Type B pancreatic cell (in vitro differentiated cells): Measurements from ENCODE around the gene CSTF2T. TPM values are rescaled to one million over a fixed set of nuclear protein-coding genes. Genes with fewer than 3 reads are reported as not detected.

Experiments used
- DNase-seq: peaks from one replicate; pipeline ENCODE4 v3.0.0; 2021; ENCODE audit warnings: mixed read lengths; ENCODE audit not compliant: unreplicated experiment; ENCODE audit errors: extremely low spot score
- H3K27ac Mint-ChIP-seq: 2 replicates; pipeline ENCODE4 v1.8.0; 2021; ENCODE audit warnings: mild to moderate bottlenecking, mixed read lengths
- H3K27me3 Mint-ChIP-seq: 2 replicates; pipeline ENCODE4 v1.8.0; 2021; ENCODE audit warnings: mixed read lengths
- H3K36me3 Mint-ChIP-seq: 2 replicates; pipeline ENCODE4 v1.8.0; 2021; ENCODE audit warnings: mixed read lengths
- H3K4me1 Mint-ChIP-seq: one replicate; pipeline ENCODE4 v1.8.0; 2021; ENCODE audit warnings: mixed read lengths; ENCODE audit not compliant: unreplicated experiment
- H3K4me3 Mint-ChIP-seq: 2 replicates; pipeline ENCODE4 v1.8.0; 2021; ENCODE audit warnings: mild to moderate bottlenecking, mixed read lengths
- H3K9me3 Mint-ChIP-seq: 2 replicates; pipeline ENCODE4 v1.8.0; 2021; ENCODE audit warnings: mixed read lengths
- long read RNA-seq: library from polyadenylated mRNA; unstranded; transcript quantifications from one replicate; pipeline ENCODE4 v2.0.0, GENCODE V29; 2020
- total RNA-seq: library from RNA; stranded (reverse); gene quantifications from 2 replicates; pipeline ENCODE4 v1.2.1, GENCODE V29; 2021; ENCODE audit warnings: low replicate concordance
- TF ChIP-seq, protein P1 (sequence below): fragments of 200-600 bp; sonication (generic); conservative IDR thresholded peaks from 2 replicates; pipeline ENCODE4 v1.5.0; 2021; ENCODE audit warnings: antibody characterized with exemption, mild to moderate bottlenecking

Gene CSTF2T, protein sequence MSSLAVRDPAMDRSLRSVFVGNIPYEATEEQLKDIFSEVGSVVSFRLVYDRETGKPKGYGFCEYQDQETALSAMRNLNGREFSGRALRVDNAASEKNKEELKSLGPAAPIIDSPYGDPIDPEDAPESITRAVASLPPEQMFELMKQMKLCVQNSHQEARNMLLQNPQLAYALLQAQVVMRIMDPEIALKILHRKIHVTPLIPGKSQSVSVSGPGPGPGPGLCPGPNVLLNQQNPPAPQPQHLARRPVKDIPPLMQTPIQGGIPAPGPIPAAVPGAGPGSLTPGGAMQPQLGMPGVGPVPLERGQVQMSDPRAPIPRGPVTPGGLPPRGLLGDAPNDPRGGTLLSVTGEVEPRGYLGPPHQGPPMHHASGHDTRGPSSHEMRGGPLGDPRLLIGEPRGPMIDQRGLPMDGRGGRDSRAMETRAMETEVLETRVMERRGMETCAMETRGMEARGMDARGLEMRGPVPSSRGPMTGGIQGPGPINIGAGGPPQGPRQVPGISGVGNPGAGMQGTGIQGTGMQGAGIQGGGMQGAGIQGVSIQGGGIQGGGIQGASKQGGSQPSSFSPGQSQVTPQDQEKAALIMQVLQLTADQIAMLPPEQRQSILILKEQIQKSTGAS
- total RNA-seq = 23.6 and 31.6 TPM in 2 replicates
- long read RNA-seq, full-length matches to known transcripts = 123 of 123 reads
- long read RNA-seq, partial matches to known transcripts = 0 of 123 reads
- long read RNA-seq, other reads (novel, unspliced or antisense) = 0 of 123 reads

GRCh38 chr10:51699475-51700227 lies at the start of gene CSTF2T:
TSS of gene CSTF2T (minus strand) at chr10:51699595. CDS start at chr10:51699549, 46 bp downstream.
- Mint-ChIP-seq H3K4me1 (peaks cover 33% of the 10 kb centered on the region), H3K4me3 (peak within 1 kb of the TSS; percentile 98), H3K27me3 (no peaks in the 10 kb centered on the region), H3K9me3 (no peaks in the 10 kb centered on the region), H3K36me3 (peaks cover 24% of the 10 kb centered on the region), H3K27ac (peak within 1 kb of the TSS; percentile 100)
- TF ChIP-seq, protein P1, sequence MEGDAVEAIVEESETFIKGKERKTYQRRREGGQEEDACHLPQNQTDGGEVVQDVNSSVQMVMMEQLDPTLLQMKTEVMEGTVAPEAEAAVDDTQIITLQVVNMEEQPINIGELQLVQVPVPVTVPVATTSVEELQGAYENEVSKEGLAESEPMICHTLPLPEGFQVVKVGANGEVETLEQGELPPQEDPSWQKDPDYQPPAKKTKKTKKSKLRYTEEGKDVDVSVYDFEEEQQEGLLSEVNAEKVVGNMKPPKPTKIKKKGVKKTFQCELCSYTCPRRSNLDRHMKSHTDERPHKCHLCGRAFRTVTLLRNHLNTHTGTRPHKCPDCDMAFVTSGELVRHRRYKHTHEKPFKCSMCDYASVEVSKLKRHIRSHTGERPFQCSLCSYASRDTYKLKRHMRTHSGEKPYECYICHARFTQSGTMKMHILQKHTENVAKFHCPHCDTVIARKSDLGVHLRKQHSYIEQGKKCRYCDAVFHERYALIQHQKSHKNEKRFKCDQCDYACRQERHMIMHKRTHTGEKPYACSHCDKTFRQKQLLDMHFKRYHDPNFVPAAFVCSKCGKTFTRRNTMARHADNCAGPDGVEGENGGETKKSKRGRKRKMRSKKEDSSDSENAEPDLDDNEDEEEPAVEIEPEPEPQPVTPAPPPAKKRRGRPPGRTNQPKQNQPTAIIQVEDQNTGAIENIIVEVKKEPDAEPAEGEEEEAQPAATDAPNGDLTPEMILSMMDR = no peak
- DNase-seq = peak; percentile 87

DNA sequence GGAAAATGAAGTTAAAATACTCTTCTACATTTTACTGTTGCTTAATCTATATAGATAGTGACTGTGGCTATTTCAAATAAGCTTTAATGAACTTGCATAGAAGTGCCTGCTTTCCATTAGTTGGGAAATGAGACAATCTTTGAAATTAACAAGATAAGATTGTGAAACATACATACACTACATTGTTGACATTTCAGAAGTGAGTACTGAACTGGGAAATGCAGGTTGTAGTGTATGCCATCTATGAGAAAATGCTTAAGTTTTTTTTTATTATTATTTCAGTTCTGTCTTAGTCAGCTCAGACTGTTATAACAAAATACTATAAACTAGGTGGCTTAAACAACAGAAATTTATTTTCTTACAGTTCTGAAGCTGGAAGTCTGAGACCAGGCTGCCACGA lies 49.6 kb upstream of the CSTF2T start:
- Mint-ChIP-seq H3K27ac (no peak overlapping the region), H3K4me3 (no peak overlapping the region), H3K36me3 (no peaks in the 10 kb centered on the region), H3K27me3 (no peaks in the 10 kb centered on the region), H3K9me3 (no peaks in the 10 kb centered on the region), H3K4me1 (no peaks in the 10 kb centered on the region)
- DNase-seq = no peak
- TF ChIP-seq, protein P1 = no peak

- H3K27ac Mint-ChIP-seq = no peak overlapping the region
- H3K4me1 Mint-ChIP-seq = no peaks in the 10 kb centered on the region
Measured at GRCh38 chr10:51747216-51747615, 47.8 kb upstream of the CSTF2T start.

GRCh38 chr10:51745397-51745796 lies 46.0 kb upstream of the CSTF2T start:
- H3K4me3 Mint-ChIP-seq = no peak overlapping the region
- no peaks in the 10 kb centered on the region for H3K9me3 Mint-ChIP-seq
- DNase-seq = no peak
- TF ChIP-seq, protein P1 = no peak
- H3K36me3 Mint-ChIP-seq = no peaks in the 10 kb centered on the region
- H3K4me1 Mint-ChIP-seq = no peaks in the 10 kb centered on the region
- H3K27me3 Mint-ChIP-seq = no peaks in the 10 kb centered on the region
- H3K27ac Mint-ChIP-seq = no peak overlapping the region

More at GRCh38 chr10:51747216-51747615, 47.8 kb upstream of the CSTF2T start:
- no peaks in the 10 kb centered on the region for H3K9me3 Mint-ChIP-seq
- H3K36me3 Mint-ChIP-seq = no peaks in the 10 kb centered on the region
- no peak for DNase-seq
- H3K27me3 Mint-ChIP-seq = no peaks in the 10 kb centered on the region
- TF ChIP-seq, protein P1 = no peak
- H3K4me3 Mint-ChIP-seq = no peak overlapping the region

GRCh38 chr10:51744235-51745000 lies 45.0 kb upstream of the CSTF2T start:
- H3K27me3 Mint-ChIP-seq = no peaks in the 10 kb centered on the region
- H3K27ac Mint-ChIP-seq = no peak overlapping the region
- no peak for DNase-seq
- H3K4me3 Mint-ChIP-seq = no peak overlapping the region
- H3K4me1 Mint-ChIP-seq = no peaks in the 10 kb centered on the region
- H3K9me3 Mint-ChIP-seq = no peaks in the 10 kb centered on the region
- no peaks in the 10 kb centered on the region for H3K36me3 Mint-ChIP-seq
- TF ChIP-seq, protein P1 = no peak
